GM18517 (cell line): Measurements from ENCODE around the gene PRIMA1.

Experiments
- ATAC-seq: cut with Tn5 transposase; IDR thresholded peaks from one replicate; pipeline ENCODE4 v1.9.1; 2021; ENCODE audit warnings: mild to moderate bottlenecking, moderate library complexity; ENCODE audit not compliant: unreplicated experiment

The PRIMA1 gene

GRCh38 chr14:93759719-93760307 is 28.5 kb downstream of the PRIMA1 start:
- no peak for ATAC-seq

- no peak for ATAC-seq
Observed at GRCh38 chr14:93757206-93757605, 31.1 kb downstream of the PRIMA1 start.

DNA sequence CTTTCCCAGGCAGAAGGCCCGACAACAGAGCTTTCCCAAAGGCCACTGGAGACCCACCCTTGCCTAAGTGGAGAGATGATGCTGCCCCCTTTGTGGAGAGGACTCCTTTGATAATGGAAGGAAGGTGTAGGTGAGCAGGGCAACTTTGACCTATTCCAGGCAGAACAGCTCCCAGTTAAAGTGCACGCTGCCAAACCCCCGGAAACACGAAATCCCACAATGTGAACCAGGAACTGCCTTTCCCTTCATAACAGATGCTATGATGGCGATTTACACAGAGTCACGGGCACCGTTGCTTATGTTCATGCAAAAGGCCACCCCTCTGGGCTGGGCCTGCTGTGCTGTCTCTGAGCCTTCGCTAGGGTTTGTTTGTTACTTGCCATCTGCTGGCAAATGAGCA is 34.6 kb downstream of the PRIMA1 start:
- ATAC-seq = no peak

GRCh38 chr14:93752980-93753561 is 35.2 kb downstream of the PRIMA1 start:
- ATAC-seq = no peak

GRCh38 chr14:93751946-93752655 is 36.2 kb downstream of the PRIMA1 start:
- no peak for ATAC-seq

- no peak for ATAC-seq
Observed at GRCh38 chr14:93749076-93749420, 39.2 kb downstream of the PRIMA1 start.

DNA sequence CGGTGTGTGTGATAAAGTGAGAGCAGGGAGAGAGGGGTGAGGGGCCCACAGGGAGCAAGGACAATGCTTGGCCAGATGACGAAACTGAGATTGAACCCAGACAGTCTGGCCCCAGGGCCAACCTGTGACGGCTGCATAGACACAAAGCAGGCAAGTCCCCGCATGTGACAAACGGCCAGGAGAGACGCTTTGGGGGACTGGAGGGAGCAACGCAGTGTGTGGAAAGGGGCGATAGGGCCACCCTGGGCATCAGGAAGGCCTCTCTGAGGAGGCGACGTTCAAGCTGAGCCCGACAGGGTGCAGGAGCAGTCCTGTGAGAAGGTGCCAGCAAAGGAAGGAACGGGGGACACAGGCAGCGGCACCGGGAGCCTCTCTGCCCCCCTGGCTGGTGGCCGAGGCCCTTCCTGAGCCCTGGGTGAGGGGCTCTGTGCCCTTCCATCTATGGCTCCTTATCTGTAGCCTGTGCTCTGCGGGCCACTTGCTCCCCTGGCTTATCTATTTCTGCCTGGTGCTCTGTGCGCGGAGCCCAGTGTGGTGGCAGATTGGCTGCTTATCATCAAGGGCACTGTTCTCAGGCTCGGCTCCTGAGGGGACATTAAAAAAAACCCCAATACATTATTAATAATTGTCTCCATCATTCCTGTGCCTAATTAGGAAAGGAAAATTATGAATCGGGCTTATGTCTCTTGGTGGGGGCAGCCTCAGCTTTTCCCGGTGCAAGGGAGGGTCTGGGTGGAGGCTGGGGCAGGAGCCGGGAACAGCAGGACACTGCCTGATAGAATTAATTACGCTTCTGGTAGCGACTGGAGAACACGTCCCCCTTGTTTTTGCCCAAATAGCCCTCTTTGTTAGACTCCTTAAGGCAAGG is 39.8 kb downstream of the PRIMA1 start:
- ATAC-seq = no peak

GRCh38 chr14:93747560-93747959 is 40.7 kb downstream of the PRIMA1 start:
- ATAC-seq = no peak

- no peak for ATAC-seq
Observed at GRCh38 chr14:93747102-93747501, 41.2 kb downstream of the PRIMA1 start.

- ATAC-seq = no peak
Observed at GRCh38 chr14:93745603-93746273, 42.5 kb downstream of the PRIMA1 start.

DNA sequence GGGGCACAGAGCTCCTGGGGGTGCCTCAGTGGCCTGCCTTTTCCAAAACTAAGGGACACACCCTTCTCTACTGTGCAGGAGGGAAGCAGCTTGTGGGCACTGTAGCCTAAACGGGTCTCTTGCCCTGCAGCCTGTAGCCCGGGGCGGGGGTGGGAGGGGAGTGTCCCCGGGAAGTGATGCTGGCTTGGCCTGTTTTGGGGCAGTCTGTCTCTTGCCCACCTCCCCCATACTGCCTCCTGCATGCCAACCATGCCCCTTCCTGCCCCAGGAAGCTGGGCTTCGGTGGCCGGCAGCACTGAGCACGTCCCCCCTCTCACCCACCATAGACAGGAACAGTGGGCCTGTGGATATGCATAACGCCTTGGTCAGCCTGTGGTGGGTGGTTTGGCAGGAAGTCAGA is 43.4 kb downstream of the PRIMA1 start:
- ATAC-seq = no peak

DNA sequence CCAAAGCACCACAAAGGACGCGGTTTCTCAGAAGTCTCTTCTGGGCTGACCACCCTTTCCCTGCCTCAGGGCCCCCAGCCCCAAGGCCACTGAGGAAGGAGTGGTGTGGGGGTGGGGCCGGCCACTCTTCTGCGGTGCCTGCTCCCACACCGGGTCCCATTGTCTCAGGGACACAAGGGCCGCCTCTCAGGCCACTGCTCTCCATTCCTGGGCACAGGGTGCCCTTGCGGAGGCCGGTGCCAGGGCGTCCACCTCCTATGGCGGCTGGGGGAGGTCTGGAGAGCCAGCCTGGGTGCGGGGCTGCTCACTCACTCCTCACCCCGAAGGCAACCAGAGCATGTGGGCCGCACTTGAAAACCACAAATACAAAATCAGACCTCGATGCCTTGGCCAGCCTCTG is 44.1 kb downstream of the PRIMA1 start:
- no peak for ATAC-seq

DNA sequence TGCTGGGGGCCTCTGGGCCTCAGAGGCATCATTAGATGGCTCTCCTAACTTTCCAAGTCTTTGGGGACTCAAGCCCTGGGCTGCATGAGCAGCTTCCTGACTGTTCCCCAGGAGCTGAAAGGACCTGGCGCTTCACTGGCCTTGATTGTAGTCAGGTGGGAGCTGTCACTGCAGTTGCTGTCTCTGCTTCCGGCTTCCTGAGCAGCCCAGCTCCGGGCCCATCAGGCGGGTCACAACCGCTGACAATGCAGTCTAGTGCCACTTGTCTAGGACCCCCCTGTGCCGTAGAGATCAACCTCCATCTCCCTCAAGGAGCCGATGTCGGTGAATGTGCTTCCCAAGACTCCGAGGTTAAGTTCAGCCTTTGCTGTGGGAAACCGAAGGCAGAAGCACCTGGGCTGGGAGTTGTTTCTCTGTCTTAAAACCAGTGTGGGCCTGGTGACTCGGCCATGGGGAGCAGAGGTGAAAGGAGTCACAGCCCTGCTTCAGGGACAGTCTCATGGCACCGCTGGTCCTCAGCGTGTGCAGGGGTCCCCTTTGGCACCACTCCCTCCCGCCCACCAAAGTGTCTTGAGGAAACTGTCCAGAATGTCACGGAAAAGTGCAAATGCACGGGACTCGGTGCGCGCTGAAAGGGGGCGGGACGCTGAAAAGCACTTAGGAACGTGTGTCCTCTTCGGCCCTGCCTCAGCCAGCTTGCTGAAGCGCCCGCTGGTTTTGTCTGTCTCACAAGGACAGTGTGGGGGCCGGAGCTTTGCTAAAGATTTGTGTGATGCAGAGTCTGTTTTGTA is 44.8 kb downstream of the PRIMA1 start:
- ATAC-seq = no peak

GRCh38 chr14:93742761-93743160 is 45.5 kb downstream of the PRIMA1 start:
- no peak for ATAC-seq

- ATAC-seq = no peak
Observed at GRCh38 chr14:93741556-93742230, 46.6 kb downstream of the PRIMA1 start.

GRCh38 chr14:93737634-93738033 is 50.7 kb downstream of the PRIMA1 start:
- no peak for ATAC-seq

DNA sequence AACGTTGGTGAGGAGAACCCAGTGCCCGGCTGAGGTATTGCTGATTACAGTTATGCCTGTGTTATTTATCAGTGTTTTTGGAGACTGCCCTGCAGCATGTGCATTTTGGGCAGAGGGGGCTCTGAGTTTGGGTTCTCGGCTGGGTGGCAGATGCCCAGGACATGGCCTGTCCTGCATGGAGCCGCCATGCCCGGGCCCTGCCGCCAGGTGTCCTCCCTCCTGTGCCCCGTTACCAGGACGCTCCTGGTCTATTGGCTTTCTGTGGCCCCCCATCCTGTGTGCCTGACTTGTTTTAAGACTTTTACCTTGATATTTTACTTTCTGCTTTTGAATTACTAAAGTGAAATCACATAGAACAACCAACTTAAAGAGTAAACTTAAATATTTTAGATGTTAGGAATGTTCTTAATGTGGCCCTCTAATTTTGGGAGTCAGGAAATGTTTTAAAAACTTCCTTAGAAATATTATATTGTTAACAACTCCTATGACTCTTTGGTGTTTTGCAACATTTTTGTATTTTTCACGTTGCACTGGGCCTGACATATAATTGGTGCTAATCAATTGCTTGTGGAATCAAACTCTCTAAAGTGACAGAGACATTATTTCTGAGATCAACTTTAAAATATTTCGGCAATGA is 51.8 kb downstream of the PRIMA1 start:
- ATAC-seq = no peak

DNA sequence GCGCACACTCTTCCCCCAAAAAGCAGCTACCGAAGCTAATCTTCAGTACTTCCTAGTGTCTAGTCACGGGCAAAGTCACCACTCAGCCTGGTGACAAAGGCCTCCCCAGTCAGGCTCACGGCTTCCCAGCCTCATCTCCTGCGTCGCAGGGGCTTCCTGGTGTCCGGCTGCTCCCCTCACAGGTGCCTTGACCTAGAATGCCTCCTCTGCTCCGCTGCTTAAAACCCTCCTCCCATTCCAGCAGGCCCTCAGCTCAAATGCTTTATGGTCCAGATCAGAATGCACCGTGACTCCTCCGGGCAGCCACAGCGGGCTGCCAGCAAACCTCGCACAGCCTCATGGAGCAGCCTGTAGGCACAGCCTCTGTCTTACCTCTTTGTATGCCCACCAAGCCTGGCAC is 53.1 kb downstream of the PRIMA1 start:
- no peak for ATAC-seq

DNA sequence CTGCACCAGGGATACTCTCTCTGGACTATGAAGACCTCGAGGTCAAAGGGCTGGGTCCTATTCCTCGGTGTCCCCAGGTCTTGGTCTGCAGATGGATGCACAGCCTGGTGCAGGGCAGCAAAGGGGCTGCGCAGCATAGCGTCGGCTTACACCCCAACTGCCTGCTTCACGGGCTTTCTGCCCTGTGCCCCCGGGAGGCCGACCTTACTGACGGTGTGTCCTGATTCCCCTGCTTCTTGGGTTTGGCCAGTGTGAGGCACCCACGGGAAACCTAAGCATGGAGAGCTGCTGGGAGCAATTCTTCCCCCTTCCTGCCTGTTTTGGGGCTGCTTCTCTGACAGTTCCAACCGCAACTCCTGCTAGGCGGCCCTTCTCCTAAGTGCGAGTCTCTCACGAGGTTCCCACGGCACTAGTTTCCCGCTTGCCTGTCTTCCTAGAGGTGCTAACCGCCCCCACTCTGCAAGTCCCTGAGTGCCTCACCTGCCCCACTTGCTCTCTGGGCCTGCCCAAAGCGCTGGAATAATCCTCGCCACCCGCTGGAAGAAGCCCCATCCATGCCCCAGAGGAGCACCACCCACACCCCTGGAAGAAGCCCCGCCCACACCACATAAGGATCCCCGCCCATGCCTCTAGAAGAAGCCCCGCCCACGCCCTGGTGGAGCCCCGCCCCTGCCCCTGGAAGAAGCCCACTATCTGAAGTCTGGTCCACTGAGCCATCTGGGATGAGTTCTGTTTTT is 54.0 kb downstream of the PRIMA1 start:
- no peak for ATAC-seq
